Jurkat, Clone E6-1 (cell line): ENCODE measurements around the gene EN1.

Experiments used
- DNase-seq: peaks from one replicate; pipeline ENCODE4 v3.0.0-alpha.2; 2011; ENCODE audit warnings: low read depth, low spot score
- H3K4me3 ChIP-seq: 2 replicates; pipeline ENCODE4 v1.5.1; 2011; ENCODE audit warnings: mild to moderate bottlenecking, low read length, control low read depth, moderate library complexity

Gene EN1

DNA sequence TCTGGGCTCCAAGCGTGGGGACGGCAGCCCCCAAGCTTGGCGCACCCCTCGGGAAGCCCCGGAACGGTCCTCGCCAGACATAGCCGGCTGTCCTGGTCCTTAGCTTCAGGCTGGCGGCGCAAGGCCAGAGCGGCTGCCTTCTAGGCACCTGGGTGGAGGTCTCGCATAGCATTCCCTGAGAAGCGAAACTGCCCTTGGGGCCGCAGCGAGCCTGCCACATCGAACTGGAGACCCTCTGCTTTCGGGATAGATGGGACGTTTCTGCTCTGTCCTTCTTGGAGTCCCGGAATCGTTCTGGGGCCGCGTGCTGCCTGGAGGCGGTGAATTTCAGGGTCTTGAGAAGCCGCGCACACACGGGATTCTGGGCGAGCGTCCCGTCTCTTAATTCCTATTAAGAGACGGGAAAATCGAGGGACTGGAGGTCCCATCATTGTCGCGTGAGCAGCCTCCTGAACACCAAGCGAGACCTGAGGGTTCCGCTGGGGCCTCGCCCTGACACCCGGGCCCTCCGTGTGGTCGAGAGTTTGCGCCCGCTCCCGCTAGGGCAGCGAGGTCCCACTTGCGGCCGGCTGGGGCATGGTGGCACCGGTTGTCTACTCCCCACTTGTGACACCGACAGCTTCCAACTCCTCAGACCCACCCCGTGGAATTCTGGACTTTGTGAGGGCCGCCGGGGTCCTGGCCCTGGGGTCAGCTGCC is 9.7 kb upstream of the EN1 start:
- no peak for DNase-seq
- H3K4me3 ChIP-seq, result no peak overlapping the region

DNA sequence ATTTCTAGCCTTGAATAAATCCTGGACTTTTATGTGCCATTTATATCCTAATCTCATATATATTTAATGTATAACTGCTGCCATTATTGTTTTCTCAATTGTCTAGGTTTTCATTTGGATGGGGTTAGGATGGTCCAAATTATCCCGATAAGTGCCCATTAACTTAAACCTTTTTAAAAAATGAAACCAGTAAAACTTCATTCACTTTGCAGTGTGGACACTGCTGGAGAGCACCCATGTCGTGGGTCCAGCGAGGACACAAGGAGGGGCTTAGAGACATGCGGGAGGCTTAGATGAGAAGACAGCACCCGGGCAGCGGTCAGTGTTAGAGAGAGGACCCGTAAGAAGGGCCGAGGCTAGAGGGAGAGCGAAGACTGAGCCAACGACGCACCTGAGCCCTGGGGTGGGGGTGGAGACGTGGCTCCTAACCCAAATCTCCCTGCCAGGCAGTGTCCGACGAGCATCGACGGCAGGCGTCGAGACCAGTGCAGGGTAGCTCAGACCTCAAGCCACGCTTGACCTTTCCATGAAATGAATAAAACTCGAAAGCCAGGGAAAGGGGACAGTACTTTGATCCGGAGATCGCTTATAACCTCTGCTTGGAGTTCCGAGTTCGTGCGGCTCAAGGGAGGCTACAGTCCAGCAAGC is 9.0 kb upstream of the EN1 start:
- DNase-seq, result no peak
- H3K4me3 ChIP-seq, result no peak overlapping the region

DNA sequence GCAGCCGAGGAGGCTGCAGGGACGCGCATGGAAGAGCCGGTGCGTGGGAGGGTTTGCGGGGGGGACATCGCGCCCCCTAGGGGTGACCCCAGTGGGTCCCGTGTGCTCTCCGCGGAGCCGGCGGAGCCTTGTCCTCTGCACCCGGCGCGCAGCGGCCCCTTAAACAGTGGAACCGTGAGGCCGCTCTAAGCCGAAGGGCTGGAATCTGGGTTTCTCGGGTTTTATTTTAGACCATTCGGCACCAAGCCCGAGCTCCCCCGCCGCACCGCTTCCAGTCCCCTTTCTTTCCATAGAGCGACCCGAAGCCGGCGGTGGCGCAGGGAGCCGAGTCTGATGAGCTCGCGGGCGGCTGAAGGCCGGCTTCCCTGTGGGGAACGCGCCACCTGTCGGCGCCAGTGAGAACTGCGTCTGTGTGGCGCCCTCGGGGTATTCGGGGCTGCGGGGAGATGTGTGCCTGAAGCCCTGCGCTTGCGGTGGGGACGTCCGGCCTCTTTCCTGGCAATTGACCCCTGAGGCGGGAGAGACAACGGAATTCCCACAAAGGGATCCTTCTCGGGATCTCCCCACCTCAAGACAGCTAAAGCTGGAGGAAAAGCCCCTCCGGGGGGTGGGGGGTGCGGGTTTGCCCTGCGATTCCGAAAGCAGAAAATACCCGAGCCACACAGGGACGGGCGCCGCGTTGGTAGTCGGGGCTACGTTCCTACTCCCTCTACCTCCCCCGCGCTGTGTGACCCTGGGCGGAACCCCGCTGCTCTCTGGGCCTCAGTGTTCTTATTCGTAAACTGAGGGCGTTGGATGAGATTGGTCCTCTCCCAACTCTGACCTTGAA is 8.2 kb upstream of the EN1 start:
- DNase-seq, result peak; percentile 57
- peak overlapping the region; percentile 33 for H3K4me3 ChIP-seq

DNA sequence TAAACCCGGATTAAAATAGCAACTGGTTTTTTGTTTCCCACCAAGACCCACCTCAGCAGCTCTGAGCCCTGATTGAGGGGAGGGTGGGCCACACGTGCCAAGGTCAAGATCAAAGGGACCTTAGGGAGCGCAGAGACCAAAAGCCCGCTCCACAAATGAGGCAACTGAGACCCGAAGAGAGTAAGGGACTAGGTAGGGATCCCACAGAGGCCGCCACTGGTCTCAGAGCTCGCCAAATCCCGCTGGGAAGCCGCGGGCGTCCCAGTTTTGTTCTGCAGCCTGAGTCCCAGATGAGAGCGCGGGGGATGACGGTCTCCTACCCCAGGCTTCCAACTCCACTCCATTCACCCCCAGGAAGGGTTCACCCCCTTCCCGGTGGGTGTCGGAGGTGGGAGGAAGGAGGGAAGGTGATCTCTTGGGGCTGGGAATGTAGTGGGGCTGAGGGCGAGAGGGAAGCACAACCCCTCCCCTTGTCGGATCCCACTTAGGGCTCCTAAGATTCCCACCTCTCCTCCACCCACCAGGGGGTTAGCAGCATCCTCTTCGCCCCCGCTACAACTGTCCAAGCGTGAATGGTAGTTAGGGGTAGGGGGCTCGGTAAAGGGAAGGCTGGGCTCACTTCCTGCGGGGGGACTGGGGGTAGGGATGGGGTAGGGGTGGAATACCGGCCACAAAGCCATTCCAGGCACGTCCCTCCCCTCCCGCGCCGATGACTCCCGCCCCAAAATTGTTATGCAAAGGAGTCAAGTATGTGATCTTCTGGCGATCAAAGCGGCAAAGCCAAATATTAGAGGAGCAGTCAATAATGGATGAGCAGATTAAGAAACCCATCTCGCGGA is 7.3 kb upstream of the EN1 start:
- no peak for DNase-seq
- no peak overlapping the region for H3K4me3 ChIP-seq

DNA sequence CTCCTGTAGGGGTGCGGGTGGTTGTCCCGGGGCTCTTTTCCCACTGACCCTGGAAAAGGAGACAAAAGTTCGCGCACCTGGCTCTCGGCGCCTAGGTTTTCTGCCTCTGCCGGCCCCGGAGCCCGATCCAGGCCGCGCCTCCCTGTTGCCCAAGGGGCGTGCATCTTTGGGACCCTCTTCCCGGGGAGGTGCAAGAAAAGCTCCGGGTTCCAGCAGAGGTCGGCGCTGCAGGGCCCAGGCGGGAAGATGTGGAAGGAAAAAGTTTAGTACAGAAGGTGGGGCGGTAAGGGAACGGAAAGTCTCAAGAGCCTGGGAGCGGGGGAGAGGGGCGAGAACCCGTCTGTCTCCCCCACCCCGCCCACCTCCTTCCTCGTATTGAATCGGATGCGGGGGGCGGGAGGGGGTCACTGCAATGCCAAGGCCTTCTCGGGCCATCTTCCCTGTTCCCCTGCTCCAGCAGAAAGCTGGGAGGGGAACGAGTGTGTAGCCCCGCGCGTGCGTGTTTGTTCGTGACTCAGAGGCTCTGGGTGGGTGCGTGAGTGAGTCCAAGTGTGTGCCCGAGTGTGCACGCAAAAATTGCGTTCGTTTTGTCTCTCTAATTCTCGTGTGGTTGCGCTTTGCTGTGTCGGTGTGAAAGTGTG is 6.3 kb upstream of the EN1 start:
- no peak for DNase-seq
- H3K4me3 ChIP-seq, result no peak overlapping the region

DNA sequence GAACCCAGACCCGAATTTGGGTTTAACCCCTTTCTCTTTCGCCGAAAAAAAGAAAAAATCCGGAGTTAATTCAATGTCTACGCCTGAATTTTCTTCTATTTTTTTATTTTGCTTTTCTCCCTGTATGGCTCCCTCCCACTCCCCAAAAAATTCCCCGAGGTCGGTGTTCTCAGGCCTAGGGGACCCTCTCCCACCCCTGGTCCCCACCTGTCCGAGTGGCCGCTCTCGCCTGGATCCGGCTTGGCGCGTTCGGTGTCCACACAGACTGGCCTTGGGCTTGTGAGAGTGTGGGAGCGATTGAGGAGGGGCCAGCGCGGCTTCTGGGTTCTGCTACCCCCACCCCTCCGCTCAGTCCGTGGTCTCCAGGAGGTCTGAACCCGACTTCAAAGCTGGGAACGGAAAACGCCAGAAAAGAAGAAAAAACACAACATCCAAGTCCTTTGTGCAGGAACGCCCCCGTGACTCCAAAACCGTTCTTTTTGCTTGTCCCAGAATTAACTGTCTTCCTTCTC is 5.7 kb upstream of the EN1 start:
- DNase-seq, result no peak
- H3K4me3 ChIP-seq, result no peak overlapping the region

DNA sequence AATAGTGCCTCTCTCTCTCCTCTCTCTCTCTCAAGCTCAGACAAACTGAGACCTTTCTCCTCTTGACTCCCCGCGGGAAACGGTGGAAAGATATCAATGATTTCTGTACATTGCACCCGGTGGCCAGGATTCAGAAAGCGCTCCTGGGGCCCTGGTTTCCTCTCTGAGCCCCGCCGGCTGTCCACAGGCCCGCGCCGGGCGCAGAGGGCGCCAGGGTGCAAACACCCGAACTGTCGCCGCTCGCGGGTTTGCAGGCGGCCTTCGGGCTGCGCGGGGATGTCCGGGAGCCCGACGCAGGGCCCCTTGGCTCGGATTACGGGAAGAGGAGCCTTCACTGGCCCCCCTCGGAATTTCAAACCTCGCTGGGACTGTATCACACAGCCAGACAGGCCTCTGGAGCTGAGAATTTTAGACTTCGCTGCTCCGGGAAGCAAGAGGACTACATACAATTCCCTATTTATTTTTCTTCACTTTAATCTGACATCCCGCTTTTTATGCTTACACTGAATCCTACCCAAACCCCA is 5.2 kb upstream of the EN1 start:
- no peak overlapping the region for H3K4me3 ChIP-seq

DNA sequence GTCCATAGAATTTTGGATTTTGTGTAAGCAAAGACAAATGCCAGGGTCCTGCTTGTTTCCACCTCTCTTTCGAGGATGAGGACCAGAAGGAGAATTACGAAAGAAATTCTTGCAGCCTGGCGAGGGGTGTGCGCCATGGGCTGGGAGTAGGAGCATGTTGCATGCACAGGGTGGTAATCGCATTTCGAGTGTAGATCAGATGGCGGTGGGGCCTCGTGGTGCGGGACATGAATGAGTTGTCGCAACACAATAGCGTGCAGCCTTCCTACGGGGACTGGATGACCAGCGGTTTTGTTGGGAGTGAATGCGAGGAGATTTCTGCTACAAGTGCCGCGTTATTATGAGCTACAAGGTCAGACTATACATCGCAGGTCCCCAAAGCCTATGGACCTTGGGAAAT is 4.2 kb upstream of the EN1 start:
- H3K4me3 ChIP-seq, result no peak overlapping the region
- DNase-seq, result no peak

More for the DNA sequence above, 5.2 kb upstream of the EN1 start:
- DNase-seq, result no peak

DNA sequence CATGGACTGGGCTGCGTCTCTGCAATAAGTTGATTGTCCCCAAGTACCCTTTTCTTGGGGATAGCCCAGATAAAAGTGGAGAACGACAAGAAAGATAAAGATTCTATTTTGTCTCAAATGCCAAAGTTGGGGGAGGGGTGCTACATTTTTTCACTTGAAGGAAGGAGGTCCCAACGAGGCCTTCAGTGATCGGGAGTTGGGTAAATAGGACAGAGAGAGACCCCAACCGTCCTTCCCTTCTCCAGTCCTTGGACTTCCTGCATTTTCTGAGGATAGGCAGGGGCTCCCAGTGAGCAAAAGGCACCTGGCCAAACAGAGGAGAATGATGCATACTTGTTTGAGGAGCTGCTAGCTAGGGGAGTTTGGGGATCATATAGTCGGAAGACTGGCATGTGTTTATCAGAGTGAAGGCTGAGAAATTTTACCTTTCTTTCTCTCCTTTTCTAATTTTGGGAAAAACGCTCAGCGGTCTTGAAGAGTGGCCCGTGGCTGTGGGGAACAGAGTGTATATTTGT is 3.5 kb upstream of the EN1 start:
- no peak for DNase-seq
- no peak overlapping the region for H3K4me3 ChIP-seq

DNA sequence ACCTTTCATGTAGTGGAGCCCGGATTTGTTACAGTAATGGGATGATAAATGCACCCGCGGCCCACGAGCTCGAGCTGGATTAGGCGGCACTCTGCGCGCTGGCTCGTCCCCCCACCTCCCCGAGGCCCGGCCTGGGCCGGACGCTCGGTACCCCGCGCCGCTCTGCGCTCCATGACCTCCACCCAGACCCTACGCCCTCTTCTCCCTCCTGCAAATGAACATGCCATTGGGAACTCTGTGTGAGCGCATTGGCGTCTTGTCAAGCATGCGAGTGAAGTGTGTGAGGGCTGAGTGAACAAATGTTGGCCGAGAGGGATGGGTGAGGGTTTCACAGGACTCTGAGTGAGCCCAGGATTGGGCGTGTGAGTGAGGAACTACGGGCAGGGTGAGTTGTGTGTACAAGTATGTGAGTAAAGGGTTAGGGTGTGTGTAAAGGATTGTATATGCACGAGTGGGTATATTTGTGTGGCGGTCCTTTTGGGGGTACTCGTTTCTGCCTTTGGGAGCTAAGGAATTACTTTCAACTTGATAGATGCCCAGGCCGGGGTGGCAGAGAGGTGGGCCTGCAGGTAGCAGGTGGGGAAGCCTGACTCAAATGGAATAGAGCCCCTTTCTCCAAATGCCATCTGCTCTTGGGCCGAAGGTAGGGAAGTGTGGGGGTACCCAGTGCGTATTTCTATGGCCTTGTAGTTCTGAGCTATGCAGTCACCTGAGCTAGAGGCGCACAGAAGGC is 2.9 kb upstream of the EN1 start:
- H3K4me3 ChIP-seq, result no peak overlapping the region
- DNase-seq, result no peak

DNA sequence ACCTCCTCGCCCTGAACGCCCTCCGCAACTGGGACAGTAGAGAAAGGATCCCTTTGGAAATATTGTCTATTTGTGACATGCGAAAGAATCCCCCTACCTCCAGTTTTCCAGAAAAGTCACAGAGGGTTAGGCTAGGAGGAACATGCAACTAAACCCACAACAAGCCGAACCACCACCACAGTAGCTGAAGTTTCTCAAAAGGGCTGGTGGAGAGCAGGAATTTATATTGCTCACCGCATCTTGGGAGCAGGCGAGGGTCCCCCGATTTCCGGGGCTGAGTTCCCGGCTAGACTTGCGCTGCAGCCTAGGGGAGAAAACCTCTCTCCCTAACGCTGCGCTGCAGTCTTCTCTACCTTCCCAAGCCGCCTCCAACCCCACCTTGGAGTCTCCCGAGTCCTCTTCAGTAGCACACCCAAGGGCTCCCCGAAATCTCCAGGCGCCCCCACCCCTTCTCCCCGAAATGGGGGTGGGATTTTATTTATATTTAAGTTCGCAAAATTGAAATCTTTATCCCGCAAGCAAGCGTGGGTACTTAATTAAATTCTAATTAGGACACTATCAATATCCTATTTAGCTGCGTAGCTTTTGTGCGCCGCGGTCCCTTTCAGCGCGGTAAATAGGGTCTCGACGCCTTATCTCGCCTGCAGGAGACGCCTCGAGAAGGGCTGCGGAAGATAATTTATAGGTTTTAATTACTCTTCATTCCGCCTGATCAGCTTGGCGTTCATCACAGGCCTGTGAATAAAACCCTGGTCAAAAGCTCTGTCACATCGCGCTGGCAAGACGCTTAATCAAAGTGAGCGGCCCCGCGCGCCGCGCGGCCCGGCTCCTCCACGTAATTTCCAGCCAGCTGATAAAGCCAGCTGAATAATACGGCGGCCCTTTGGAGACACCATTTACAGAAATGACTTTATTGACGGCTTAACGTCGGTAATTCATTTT is 2.0 kb upstream of the EN1 start:
- H3K4me3 ChIP-seq, result no peak overlapping the region

DNA sequence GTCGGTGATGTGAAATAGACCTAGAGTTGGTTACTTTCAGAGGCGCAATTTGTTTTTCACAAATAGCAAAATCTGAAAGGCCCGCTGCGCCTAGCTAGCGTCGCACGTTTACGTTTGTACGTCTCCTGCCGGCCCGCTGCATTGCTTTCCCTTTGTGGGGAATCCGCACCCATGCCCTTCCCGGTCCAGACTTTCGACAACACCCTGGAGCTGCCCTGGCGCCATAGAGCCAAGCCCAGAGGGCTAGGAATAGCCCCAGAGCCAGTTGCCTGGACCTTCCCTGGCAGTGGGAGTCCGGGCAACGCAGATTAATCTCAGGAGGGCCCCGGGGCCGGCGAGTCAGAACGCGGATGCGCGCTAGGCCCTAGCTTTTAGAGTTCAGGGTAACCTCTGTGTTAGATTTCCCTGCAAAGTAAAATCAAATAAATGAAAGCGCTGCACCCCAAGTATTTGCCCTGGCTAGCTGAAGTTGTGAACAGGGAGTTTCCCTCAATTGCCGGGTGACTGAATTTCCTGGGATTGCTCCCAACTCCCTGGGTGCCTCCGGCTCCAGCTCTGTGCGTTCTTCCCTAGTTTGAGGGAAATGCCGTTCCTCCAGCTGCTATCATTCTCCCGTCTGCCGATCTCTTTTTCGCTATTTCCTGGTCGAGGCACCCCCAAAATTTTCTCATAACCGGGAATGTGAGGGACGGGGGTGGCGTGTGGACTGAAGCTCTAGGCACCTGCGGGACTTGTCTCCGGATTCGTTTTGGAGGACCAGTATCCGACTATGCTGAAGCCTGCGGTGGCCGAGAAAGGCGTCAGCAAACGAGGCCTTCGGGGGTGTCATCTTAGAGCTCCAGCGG is 1.2 kb upstream of the EN1 start:
- DNase-seq, result no peak
- no peak overlapping the region for H3K4me3 ChIP-seq

More for the DNA sequence above, 2.0 kb upstream of the EN1 start:
- DNase-seq, result no peak

DNA sequence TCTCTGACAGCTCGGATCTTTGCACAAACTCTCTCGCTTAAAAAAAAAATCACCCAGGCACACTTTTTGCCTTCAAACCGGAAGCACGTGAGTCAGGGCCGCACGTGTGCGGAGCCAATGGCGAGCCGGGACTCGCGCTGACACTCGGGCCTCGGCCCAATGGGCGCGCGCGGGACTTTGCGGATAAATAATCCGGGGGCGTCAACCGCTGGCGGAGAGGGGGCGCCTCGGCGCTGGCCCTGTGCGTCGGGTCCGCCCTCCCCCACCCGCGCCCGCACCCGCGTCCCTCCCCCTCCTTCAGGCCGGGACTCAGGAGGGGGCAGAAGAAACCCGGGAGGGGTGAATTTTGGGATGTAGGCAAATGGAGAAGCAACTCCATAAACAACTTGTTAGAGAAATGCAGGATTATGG is 319 bp upstream of the EN1 start:
- no peak for DNase-seq
- H3K4me3 ChIP-seq, result no peak overlapping the region

DNA sequence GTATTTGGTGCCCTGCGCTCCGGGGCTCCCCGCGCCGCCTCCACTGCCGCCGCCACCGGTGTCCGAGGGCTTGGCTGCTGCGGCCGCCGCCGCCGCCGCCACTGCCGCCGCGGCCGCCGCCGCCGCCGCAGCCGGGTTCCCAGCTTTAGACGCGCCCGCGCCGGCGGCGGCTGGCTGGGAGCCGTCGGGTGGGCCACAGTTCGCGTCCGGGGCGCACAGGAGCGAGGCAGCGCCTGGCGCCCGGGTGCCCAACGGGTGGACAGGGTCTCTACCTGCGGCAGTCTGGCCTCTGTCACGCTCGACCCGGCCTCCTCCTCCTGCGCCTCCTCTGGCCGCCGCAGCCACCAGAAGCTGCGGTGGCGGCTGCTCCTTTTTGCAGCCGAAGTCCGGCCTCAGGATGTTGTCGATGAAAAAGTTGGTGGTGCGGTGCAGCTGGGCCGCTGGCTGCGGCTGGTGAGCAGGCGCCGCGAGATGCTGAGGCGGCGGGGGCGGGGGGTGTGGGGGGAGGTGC is 951 bp downstream of the EN1 start:
- no peak overlapping the region for H3K4me3 ChIP-seq
- no peak for DNase-seq
